HG02623 (cell line): Measurements from ENCODE around the gene NKIRAS1.
"Not testable (repeated sequence)": the region's sequence is repeated elsewhere in the genome, so short reads cannot be mapped to it uniquely, and the experiment has no call there.

Experiments used
- ATAC-seq: cut with Tn5 transposase; IDR thresholded peaks from one replicate; pipeline ENCODE4 v1.9.1; 2021; ENCODE audit warnings: moderate library complexity; ENCODE audit not compliant: unreplicated experiment

The NKIRAS1 gene

DNA sequence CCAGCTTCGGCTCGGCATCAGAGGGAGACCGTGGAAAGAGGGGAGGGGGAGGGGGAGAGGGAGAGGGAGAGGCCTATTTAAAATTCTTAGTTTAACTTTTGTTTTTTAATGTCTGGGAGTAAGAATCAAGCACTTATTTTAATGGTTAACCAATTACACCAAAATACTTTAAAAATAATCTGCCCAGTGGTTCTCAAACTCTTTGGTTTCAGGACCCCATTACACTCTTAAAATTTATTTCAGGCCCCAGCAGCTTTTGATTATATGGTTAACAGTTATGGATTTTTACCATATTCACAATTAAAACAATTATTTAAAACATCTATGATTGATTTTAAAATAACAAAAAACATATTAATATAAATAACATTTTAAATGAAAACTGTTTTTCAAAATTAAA is 44.5 kb downstream of the NKIRAS1 start:
- no peak for ATAC-seq

DNA sequence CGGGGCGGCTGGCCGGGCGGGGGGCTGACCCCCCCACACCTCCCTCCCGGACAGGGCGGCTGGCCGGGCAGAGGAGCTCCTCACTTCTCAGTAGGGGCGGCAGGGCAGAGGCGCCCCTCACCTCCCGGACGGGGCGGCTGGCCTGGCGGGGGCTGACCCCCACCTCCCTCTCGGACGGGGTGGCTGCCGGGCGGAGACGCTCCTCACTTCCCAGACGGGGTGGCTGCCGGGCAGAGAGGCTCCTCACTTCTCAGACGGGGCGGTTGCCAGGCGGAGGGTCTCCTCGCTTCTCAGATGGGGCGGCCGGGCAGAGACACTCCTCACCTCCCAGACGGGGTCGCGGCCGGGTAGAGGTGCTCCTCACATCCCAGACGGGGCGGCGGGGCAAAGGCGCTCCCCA is 45.4 kb downstream of the NKIRAS1 start:
- not testable (repeated sequence) for ATAC-seq

DNA sequence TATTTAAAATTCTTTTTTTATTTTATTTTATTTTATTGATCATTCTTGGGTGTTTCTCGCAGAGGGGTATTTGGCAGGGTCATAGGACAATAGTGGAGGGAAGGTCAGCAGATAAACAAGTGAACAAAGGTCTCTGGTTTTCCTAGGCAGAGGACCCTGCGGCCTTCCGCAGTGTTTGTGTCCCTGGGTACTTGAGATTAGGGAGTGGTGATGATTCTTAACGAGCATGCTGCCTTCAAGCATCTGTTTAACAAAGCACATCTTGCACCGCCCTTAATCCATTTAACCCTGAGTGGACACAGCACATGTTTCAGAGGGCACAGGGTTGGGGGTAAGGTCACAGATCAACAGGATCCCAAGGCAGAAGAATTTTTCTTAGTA is 46.1 kb downstream of the NKIRAS1 start:
- ATAC-seq, result not testable (repeated sequence)

DNA sequence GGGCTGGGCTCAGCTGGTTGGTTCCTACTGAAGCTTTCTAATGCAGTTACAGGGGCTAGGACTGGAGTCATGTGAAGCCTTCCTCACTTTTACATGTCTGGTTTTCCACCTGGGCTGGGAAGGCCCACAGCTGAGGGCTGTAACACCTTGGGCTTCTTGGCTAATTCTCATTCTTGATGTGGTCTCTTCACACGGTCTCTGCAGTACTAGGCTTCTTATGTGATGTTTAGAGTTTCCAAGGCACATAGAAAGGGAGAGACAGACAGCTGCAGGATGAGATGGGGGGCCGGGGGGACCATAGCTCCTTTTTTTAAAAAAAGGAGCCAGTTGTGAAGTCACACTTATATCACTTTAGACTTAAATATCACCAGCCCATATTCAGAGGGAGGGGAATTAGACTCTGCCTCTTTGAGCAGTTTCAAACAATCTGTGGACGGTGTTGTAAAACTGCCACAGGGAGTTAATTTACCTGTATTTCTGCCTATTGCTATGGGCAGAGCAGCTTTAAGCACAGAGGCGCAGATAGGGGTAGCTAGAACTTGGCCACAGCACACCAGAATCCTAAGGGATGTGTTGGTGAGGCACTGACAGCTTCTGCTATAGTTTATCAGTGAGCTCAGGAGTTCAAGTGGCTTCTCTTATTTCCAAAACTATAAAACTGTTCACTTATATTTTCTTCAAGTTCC is 46.7 kb downstream of the NKIRAS1 start:
- ATAC-seq, result no peak

DNA sequence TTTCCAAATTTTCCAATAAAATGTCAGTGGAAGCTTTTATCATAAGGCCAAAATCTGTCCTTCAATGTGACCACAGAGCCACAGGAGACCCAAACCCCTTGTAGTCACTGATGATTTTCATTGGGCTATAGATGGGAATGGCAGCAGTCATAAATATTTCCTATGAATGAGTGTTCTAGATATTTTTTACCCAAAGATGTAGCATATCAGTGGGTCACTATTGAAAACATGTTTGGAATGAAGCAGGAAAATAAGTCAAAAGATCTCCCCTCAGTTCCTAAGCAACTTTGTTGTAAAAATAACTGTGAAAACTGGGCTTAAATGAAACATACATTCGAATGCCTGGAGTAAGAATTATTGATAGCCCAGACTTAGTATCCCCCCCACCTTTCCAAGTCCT is 49.0 kb downstream of the NKIRAS1 start:
- no peak for ATAC-seq

DNA sequence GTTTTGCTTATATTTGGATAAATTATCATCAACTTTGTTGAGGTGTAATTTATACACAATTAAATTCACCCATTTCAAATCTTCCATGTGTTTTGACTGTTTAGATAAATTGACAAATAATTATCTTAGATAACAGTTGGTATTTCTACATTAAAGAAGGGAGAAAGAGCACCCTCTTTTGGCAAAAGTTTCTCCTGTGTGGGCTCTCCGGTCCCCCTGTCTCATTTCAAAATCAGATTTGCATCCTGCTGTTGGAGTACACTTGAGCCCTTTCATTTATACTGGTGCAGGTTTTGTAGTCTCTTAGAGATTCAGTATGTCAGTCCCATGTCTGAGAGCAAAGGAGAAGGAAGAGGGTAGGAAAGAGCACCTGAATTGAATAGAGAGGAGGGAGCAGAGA is 49.4 kb downstream of the NKIRAS1 start:
- no peak for ATAC-seq

DNA sequence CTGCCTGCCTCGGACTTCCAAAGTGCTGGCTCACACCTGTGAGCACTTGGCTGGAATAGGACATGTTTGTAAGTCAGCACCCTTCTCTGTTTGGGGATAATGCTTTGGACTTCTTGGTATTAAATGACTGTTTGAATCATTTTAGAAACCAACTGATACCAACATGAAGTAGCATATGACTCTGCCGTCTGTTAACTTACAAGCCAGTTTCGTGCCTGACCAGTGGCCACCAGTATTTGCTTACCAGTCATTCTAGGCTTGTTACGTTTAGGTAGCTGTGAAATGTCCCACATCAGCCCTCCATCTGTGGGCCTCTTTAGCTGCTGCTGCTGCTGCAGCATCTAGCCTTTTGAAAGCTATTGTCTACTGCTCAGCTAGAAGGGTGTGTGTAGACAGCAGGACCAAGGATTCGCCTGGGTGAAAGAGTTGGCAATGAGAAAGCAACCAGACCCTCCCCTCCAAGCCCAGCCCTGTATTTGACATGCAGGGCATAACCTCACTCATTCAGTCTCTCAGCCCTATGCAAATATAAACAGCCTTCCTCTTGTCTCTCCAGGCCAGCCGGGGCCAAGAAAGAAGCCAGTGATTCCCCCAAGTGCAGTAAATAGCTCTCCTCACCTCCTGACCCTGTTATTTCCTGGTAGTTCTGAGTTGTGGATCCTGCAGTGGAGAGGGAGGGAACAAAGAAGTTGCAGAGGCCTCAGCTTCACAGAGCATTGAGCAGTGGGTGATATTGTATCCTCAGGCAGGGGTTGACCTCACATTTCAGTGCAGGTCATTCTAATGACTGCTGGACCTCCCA is 51.0 kb downstream of the NKIRAS1 start:
- ATAC-seq, result peak; percentile 74

DNA sequence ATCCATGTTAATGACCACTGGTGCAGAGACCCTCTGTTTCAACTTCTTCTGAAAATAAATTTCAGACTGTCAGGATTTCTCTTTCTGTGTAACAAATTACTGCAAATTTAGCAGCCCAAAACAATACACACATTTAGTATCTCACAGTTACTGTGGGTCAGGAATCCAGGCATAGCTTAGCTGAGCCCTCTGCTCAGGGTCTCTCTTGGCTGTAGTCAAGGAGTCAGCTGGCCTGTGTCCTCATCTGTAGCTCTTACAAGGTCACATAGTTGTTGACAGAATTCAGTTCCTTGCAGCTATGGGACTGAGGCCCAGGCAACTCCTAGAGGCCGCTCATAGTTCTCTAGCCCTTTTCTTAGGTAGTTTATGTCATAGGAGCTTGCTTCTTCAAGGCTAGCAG is 51.9 kb downstream of the NKIRAS1 start:
- no peak for ATAC-seq

DNA sequence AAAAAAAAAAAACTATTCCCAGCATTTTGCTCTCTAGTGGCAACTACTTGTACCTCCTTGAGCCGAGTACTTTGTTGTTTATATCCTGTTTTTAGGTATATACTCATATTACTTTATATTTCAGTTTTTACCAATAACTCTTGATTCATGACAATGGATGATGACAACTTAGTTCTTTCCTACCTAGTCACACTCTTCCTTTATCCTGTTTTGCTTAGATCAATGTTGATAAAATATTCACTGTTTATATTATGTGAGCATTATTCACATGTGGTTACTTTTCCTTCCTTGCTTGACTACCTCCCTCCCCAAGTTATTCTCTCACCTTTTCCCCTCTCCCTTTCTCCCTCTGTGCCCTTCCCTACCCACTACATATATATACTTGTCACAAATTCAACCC is 53.7 kb downstream of the NKIRAS1 start:
- ATAC-seq, result no peak

DNA sequence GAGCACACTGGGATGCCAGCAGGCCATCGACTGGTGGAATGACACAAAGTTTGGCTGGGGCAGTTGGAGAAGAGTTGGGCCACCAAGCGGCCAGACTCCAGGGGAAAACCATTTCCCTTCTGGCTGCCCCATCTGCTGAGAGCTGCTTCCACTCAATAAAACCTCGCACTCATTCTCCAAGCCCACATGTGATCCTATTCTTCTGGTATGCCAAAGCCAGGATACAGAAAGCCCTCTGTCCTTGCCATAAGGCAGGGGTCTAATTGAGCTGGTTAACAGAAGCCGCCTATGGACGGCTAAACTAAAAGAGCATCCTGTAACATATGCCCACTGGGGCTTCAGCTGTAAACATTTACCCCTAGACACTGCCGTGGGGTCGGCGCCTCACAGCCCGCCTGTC is 55.1 kb downstream of the NKIRAS1 start:
- no peak for ATAC-seq

DNA sequence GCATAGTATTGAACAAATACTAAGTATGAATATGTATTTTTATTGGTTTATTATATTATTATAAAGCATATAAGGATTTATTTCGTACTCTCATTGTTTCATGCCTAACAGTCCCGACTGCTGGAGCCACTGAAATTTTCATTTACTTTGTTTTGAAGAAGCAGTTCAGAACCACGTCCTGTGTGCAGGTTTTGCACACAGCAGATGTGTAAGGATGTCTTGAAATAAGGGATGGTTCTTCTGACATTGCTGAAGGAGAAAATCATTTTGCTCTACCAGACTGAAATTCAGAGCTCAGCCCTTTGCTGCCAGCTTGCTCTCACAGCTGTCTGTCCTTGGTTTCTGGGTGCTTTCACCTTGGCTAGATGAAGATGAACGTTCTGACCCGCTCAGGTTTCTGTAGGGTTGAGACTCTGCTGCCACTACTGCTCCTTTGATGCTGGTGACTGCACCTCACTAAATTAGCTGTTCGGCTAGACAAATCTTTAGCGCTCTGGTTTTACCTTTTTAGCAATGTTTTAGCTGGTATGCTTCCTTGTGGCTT is 56.9 kb downstream of the NKIRAS1 start:
- no peak for ATAC-seq

DNA sequence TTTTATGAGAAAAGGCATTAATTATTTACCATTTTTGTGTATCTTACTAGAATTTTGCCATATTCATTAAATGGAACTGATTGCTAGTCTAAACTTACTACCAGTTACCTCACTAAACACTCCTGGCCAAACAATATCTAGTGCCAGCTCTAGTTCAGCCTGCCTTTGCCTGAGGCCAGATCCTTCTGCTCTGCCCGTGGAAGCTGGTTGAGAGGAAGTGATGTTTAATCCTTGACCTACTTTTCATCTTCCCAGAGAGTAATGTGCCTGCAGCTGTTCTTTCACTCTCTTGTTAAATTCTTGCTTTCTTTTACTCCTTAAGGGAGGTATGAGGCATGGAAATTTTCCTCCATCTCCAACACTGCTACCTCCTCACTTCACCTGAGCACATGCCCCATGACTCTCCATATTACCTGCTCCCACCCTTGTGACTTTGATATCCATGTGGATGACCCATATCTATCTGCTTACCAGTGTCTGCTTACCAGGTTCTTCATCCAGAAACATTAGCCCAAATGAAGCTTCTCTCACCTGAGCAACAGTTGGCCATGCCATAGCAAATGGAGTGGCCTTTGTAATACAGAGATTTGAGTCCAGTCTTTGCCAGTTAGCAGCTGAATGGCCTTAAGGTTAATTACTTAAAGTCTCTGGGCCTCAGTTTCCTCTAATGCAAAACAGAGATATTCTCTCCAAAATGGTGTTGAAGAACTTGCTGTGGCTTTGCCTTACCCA is 57.6 kb downstream of the NKIRAS1 start:
- no peak for ATAC-seq

DNA sequence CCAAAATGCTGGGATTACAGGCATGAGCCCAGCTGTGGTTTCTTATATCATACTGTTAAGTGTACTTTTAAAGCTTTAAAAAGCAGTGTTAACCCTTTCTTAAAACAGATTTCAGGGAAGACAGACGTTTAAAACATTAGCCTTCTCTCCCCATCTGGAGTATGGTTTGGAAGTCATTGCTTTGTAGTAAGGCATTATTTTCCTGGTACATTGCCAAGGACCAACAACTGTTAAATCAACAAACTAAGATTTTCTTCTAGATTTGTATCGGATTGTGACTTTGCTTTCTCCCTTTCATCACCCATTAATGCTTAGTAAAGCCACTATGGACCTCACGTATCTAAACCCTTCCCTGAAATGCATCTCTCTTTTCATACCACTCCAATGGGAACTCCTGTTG is 60.5 kb downstream of the NKIRAS1 start:
- ATAC-seq, result no peak

DNA sequence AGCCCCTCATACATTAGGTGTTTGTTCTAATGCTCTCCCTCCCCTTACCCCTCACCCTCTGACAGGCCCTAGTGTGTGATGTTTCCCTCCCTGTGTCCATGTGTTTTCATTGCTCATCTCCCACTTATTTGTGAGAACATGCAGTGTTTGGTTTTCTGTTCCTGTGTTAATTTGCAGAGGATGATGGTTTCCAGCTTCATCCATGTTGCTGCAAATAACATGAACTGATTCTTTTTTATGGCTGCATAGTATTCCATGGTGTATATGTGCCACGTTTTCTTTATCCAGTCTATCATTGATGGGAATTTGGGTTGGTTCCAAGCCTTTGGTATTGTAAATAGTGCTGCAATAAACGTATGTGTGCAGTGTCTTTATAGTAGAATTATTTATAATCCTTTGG is 67.3 kb downstream of the NKIRAS1 start:
- ATAC-seq, result not testable (repeated sequence)

DNA sequence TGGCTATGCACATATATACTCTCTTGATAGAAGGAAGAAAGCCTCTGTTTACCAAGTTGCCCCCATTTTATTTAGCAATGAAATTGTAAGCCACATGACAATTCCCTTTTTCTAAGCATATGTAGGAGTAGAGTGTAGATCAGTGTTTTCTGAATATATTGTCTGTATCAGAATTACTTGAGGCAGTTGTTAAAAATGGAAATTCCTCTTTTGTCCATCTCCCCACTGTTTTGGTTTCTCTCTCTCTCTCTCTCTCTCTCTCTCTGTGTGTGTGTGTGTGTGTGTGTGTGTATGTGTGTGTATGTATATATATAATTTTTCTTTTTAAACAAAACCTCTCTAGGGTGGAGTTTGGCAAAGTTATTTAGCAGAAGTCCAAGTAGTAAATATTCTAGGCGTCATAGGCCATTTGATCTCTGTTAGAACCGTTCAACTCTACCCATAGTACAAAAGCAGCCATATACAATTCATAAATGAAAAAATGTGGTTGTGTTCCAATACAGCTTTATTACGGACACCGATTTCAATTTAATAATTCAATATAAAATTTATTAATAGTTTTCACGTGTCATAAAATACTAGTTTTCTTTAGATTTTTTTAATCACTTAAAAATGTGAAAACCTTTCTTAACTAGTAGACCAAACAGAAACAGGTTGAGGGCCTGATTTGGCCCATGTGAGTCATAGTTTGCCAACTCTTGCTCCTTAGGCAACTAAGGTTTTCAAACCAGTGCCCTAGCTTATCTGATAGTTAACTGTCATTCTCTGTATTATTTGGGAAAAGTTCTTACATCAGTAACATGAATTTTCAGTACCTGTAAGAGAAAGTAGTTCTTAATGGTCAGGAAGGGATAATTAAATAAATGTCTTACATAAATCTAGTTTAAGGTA is 71.2 kb downstream of the NKIRAS1 start:
- no peak for ATAC-seq

DNA sequence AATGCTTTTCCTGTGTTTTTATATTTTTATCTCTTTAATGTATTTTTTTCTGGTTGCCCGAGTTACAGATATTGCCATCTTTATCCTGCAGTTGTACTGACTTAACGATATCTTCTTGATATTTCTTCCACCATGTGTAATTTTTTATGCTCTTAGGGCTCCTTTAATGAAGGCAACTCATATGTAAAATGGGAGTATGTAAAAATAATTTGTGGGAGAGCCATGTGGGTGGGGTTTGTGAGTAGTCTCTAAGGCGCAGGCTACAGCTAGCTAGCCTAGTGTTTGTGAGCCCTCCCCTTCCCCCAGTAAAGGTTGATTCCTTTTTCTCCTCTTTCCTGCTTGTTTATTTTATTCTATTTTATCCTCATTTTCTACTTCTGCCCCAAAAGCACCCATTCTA is 72.9 kb downstream of the NKIRAS1 start:
- no peak for ATAC-seq
